Limb (tissue), 2 donors: Measurements from ENCODE around the gene C3.
"Not testable (repeated sequence)": the region's sequence is repeated elsewhere in the genome, so short reads cannot be mapped to it uniquely, and the experiment has no call there.

Experiments
- DNase-seq, 2 donors: peaks; one replicate each; pipeline ENCODE4 v3.0.0-alpha.2; 2016; ENCODE audit errors: extremely low spot score in 2 of 2

Gene C3

DNA sequence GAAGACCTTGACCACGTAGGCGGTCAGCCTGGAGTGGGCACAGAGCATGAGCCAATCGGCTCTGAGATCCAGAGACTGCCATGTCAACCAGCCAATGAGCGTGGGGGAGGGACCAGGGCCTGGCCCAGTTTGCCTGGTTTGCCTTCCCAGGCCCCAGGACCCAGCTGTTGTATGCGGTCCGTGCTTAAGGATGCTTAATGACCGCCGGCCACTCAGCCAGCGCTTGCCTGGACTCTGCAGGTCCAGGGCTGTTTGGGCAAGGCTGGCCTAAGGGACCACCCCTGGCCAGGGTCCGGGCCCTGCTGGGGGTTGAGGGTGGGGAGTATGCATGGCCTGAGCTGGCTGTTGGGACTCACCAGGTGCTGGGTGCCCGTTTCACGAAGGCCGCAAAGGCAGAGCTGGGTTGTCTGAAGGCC is 27.4 kb downstream of the C3 start:
- DNase-seq, result no peak

DNA sequence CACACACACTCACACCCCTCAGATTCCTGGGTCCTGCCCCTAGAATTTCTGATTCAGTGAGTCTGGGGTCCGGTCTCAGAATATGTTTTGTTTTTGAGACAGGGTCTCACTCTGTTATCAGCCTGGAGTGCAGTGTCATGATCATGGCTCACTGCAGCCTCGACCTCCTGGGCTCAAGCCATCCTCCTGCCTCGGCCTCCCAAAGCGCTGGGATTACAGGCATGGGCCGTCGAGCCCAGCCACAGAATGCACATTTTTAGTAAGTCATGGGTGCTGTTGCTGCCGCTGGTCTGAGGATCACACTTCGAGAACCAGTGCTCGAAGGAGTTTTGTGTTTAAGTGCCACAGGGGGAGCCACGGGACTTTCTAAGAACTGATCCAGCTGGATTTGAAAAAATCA is 28.4 kb downstream of the C3 start:
- no peak for DNase-seq

DNA sequence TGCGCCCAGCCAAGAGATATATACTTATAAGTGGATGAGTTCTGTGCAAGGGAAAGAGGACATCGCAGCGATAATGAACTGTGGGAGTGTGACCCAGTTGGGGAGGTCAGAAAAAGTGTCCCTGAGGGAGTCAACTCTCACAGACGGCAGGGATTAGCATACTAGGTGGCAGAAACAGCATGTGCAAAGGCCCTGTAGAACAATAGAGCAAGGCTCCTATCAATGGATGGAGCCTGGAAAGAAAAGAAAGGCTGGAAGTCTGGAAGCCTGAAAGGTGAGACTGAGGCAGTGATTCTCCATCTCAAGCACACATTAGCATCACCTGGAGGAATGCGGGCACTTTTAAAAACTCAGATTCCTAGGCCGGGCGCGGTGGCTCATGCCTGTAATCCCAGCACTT is 29.1 kb downstream of the C3 start:
- DNase-seq, result no peak

DNA sequence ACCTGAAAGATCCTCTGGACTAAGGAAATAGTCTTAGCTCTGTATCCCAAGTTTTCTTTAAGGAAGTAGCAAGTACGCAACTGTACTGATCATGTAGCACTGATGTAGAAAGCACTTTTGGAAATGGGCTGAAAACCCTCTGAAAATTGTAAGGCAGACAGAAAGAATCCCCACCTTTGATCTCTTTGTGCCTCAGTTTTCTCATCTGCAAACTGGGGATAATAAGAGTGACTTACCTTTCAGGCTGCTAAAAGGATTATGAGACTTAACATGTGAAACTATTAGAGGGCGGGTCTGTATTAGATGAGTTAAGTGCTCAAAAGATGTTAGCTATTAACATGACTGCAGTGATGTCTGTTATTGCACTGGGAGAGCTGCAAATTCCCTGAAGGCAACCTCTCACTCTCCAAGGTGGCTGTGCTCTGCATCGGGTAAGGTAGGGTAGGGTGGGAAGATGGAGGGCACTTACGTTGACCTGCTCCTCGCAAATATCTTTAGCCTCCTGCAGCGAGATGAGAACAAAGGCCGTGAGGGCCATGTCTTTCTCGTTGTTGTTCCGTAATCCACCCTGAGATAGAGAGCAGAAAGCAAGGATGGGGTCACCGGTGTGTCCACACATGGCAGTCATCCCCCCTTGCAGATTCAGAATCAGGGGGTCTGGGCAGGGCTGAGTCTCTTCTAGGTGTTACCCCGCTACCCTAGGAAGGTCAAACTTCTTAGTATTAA is 30.1 kb downstream of the C3 start:
- DNase-seq, result no peak

DNA sequence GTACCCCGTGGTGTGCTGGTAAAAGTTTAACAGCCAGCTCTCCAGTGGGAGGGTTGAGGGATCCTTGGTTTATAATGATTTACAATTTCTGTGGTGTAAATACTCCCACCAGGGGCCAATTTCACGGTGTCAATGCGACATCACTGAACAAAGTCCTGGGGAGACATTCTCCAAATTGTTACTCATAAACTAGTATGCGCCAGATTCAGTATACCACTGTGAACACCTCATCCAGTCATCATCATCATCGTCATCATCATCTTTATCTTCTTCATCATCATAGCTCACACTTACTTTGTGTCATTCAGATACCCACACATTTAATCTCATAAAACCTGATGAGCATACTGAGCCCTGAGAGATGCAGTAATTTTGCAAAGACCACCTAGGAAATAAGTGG is 33.3 kb downstream of the C3 start:
- no peak for DNase-seq

DNA sequence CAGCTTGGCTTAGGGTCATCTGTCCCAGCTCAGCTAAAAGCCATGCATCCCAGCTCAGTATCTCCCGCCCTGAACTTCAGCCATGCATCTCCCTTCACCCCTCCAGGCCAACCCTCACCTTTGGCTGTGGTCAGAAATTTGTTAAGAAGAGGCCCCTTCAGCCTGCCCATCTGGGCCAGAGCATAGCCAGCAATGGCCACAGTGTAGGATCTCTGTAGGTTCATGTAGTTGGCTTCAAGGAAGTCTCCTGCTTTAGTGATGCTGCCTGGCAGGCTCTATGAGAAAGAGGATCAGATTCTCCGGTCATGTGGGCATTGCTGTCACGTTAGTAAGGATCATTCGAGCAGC is 33.8 kb downstream of the C3 start:
- DNase-seq, result no peak

DNA sequence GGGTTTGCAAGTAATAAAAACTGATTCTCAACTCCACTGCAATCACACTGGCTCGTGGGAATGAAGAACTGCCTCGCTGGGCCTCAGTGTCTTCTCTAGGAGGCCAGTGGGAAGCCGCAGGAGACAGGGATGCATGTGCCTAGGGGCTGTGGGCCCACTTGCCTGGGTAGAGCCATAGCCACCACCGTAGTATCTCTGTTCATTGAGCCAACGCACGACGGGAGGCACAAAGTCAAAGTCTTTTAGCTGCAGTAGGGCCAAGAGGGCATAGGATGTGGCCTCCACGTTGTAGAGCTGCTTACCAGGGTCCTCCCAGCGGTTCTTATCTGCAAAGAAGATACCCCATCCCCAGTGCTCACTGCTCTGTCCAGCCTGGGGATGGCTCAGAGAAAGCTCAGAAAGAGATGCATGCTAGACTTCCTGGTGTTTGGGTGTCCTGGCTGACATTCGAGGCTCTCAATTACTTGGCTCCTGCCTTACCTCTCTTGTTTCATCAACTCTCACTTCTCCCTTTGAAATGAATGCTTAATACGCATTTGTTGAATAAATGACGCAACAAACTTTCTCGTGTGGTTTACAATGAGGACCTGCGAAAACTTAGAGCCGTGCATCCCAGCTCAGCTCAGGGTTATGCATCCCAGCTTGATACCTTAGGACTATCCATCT is 34.4 kb downstream of the C3 start:
- no peak for DNase-seq

DNA sequence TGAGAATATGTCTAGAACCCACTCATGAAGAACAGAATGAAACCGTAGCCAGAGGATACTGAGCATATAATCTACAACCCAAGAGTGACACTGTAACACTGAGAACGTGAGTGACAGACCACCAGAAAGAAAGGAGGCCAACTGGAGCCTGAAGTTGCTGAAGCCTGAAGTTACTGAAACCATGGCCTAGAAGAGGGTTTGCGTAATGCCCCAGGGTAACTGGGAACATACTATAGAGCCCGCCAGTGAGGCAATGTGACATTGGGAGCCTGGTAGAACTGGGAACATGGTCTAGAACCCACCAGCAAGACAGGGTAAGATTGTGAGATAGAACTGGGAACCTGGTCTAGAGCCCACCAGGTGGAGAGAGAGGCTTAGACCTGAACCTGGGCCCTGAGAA is 35.0 kb downstream of the C3 start:
- DNase-seq, result no peak

DNA sequence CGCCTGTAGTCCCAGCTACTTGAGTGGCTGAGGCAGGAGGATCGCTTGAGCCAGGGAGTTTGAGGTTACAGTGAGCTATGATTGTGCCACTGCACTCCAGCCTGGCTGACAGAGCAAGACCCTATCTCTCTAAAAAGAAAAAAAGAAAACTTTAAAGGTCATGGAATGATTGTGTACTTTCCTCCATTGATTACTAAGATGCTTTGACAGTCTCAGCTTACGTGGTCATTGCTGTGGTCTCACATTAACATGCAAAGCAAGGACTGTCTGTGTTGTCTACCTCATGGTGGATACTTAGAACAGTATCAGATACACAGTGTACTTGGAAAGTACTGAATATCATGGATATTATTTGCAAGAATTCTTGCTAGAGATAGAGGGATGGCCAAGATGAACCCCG is 36.5 kb downstream of the C3 start:
- DNase-seq, result no peak

DNA sequence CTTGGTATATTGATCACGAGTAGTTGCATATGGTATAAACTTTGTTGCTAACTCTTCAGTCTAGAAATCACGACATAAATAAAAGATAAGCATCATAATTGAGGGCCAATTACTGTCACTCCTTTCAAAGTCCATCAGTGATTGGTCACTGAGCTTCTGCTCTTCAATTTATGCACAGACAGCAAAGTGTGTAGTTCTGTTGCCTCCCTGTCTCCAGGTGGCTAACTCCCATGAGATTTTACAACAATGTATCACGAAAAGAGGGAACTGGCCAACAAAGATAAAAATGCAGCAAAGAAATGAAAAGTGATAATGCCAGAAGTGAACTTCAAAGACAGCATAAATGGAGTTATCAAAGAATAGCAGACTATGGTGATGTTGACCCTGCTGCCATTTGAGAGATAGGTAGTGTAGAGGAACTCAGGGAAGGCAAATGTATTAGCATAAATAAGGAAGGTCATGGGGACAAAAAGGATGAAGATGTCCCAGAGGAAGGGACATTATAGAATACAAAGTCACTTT is 37.8 kb downstream of the C3 start:
- no peak for DNase-seq

DNA sequence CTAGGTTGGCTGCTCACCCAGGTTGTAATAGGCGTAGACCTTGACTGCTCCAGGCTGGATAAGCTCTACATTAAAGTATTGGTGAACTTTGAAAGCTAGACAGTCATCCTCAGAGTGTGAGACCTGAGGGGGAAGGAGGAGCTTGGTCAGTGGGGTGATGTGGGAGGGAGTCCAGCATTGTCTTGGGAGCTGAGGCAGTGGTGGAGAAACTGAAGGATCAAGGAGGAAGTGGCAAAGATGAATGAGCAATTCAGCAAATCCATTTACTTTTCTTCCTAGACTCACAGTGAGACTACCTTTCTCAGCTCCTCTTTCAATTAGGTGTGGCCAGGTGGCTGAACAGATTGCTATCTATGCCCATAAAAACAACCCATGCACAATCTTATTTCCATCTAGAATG is 40.3 kb downstream of the C3 start:
- DNase-seq, result no peak

DNA sequence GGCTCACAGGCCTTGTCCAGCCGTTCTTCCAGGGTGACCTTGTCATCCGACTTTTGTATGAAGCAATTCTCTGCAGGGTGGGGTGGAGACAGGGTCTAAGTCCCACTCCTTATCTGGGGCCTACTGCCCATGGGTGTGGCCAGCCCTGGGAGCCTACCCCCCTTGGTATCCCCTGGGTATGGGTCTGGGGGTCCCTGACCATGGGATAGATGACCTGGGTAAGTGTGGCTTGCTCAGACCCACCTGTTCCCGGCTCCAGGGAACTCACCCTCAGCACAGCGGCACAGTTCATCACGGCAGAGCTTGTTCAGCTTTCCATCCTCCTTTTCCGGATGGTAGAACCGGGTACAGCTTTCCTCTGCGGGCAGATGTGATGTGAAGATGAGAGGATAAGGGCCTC is 41.3 kb downstream of the C3 start:
- no peak for DNase-seq

DNA sequence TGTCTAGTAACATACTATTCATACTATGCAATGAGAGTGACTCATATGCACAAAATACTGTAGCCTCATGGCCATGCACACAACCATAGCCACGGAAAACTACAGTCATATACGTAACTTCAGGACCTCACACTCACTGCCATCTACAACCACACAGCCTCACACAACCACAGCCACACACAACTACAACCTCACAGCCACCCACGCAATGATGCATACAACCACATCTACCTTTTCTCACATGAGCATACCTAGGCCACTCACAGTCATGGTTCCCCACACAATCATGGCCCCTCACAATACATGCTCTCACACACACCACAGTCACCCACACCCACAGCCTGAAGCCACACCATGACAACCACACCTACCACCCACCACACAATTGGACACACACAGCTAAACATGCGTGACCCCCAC is 41.8 kb downstream of the C3 start:
- no peak for DNase-seq

DNA sequence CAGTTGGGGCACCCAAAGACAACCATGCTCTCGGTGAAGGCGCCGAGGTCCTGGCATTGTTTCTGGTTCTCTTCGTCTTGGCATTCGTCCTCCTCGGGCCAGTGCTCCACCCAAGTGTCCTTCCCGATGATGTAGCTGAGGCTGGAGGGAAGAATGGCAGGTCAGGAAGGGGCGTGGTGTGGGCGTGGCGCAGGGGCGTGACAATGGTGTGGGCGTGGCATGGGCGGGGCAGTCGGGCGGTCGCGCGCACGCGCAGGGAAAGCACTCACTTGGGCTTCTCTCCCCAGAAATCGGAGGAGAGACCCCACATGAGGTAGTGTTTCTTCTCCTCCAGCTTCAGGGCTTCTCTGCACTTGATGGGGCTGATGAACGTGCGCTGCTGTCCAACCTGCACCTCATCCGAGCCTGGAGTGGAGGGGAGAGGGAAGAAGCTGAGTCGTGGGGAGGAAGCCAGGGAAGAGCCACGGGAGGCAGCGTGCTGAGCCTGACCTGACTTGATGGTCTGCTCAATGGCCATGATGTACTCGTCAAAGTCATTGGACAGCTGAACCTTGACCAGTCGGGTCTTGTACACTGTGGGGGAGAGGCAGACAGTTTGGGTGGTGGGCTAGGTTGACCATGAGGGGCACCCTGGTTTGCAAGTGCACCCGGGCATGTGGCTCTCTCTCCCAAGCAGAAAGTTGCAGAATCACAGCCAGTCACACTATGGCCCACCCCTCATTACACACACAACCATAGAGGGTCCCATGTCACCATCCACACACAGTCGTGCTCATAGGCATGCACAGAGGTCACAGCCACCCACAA is 42.4 kb downstream of the C3 start:
- no peak for DNase-seq

DNA sequence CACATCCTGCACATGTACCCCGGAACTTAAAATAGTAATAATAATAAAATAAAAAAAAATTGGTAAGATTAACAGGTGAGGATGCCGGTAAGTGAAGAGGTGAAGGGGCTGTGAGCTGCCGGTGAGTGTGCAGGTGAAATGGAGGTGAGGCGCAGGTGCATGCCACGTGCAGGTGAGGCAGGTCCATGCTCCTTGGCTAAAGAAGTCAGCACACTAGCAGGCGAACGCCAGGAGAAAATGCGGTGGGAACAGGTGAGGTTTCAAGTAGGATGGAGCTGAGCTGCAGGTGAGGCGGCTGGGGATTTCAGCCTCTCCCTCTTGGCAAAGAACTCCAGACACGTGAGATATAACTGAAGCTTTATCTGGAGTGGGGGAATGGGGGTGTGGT is 43.0 kb downstream of the C3 start:
- DNase-seq, result no peak

DNA sequence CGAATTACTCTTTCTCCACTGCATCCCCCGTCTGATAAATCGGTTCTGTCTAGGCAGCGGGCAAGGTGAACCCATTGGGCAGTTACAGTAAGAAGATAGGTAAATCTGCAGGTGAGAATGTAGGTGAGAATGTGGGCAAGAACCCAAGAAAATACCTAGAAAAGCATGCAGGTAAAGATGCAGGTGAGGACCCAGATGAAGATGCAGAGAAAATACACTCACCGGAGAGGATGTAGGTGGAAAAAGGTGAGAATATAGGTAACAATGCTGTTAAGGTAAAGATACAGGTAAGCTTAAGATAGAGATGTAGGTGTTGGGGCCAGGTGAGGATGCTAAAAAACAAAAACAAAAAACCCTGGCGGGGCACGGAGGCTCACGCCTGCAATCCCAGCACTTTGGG is 44.2 kb downstream of the C3 start:
- DNase-seq, result no peak

DNA sequence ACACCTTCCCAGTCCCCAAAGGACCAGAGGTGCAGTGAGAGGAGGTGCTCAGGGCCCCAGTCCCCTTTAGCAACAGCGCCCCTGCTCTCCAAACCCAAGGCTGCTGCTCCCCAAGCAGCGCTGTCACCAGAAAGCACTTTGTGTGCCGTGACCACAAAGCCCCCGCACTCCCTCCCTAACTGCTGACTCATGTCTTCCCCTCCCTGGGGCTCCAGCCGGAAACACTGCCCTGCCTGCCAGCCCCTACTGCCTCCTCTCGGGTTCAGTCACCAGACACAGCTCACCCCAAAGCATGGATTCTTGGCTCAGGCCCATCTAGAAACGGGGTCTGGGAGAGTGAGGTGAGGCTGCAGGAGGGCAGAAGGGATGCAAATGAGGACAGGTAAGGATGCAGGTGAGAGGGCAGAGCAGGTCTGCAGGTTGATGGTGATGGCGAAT is 45.6 kb downstream of the C3 start:
- DNase-seq, result peak; percentile 2 to 32

DNA sequence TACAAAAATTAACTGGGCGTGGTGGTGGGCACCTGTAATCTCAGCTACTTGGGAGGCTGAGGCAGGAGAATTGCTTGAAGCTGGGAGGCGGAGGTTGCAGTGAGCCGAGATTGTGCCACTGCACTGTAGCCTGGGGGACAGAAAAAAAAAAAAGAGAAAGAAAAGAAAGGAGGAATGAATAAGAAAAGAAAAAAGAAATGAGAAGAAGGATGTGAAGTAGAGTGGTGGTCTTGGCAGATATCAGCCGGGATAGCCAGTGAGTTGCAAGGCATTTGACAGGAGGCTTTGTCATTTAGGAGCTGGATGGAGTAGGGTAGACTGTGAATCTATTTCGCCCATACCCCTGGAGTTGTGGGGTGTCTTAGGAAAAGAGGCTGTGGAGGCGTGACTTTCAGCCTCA is 46.0 kb downstream of the C3 start:
- DNase-seq, result not testable (repeated sequence)

DNA sequence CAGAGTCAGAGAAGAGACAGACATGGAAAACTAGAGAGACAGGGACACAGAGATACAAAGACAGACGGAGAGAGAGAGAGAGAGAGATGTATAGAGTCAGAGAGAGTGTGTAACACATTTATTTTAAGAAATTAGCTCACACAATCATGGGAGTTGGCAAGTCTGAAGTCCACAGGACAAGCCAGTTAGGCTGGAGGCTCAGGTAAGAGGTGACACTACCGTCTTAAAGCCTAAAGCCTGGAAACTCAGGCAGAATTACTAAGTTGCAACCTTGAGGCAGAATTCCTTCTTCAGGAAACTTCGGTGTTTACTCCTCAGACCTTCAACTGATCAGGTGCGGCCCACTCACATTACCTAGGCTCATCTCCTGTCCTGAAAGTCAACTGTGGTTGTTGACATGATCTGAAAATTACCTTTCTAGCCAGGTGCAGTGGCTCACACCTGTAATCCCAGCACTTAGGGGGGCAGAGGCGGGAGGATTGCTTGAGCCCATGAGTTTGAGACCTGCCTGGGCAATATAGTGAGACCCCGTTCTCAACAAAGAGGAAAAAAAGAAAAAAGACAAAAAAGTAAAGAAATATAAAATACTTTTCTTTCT is 47.7 kb downstream of the C3 start:
- no peak for DNase-seq

DNA sequence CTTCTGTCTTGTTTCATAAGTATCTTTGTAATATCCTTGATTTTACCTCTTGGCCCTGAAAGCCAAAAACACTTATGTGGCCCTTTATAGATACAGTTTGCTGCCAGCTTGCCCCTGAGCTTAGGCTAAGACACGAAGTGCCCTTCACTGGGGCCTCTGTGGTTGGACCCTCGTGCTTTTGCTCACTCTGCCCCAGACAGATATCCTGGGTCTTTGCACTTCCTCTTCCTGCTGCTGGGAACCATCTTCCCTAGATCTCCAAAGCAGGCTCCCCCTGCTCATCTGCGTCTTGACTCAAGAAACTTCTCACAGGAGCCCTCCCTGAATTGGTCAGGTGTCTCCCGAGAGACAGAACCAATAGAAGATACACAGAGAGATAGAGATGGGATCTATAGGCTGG is 48.5 kb downstream of the C3 start:
- no peak for DNase-seq

DNA sequence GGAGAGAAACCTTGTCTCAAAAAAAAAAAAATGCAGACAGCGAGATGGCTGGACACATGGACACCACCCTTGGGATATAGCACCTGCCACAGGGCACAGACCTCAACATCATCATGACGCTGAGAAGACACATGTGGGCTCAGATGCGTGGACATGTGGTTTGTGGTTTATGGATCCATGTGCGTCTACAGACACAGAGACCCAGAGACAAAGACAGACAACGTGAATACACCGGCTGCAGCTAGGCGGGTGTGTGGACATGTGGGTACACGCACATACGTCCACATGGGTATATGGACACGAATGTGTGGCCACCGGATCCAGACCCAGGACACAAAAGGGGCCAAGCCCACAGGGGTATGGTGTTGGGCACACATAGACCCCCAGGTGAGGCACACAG is 51.8 kb downstream of the C3 start:
- DNase-seq, result no peak

DNA sequence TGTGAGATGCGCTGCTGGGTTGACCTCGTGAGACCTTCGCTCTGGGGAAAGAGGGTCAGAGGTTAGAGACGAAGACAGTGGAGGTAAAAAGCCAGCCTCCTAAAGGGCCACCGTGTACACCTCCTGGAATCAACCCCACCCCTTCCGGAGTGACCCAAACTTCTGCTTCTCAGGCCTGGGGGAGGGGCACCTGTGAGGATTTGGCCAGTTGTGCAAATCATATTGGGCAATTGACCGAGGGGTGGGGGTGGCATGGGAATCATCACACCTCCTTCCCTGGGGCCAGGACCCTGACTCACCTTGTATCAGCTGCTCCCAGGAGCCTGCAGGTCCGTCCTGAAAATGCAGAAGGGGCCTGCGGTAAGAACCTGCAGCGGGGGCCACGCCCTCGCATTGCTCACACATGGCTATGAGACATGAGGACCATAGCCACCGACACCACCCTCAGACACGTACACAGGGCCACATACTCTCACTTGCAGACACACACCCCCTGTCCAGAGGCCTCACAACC is 53.3 kb downstream of the C3 start:
- DNase-seq, result no peak
